Osteoblast (primary cell): Measurements from ENCODE around the gene PAPLN. TPM values are rescaled to one million over a fixed set of nuclear protein-coding genes. Genes with fewer than 3 reads are reported as not detected.
"Not testable (repeated sequence)": the region's sequence is repeated elsewhere in the genome, so short reads cannot be mapped to it uniquely, and the experiment has no call there.

Source experiments
- DNase-seq: peaks from one replicate; pipeline ENCODE4 v3.0.0; 2011; ENCODE audit warnings: low spot score, mixed read lengths; ENCODE audit not compliant: insufficient read length; ENCODE audit errors: missing footprints
- H2AFZ ChIP-seq: 2 replicates; pipeline ENCODE4 v1.6.0; 2011; ENCODE audit warnings: mild to moderate bottlenecking, low read length
- H3K27ac ChIP-seq: 2 replicates; pipeline ENCODE4 v1.5.1; 2011; ENCODE audit warnings: mild to moderate bottlenecking, low read depth, low read length, moderate library complexity
- H3K27me3 ChIP-seq: 2 replicates; pipeline ENCODE4 v1.6.0; 2012; ENCODE audit warnings: mild to moderate bottlenecking, control low read depth, inconsistent platforms, low read length, moderate library complexity; ENCODE audit not compliant: insufficient read depth
- H3K36me3 ChIP-seq: 2 replicates; pipeline ENCODE4 v1.5.1; 2011; ENCODE audit warnings: mild to moderate bottlenecking, low read length, control low read depth, moderate library complexity; ENCODE audit not compliant: insufficient read depth
- H3K4me1 ChIP-seq: 2 replicates; pipeline ENCODE4 v1.5.1; 2011; ENCODE audit warnings: mild to moderate bottlenecking, low read length, control low read depth, moderate library complexity; ENCODE audit not compliant: insufficient read depth
- H3K4me2 ChIP-seq: 2 replicates; pipeline ENCODE4 v1.6.0; 2011; ENCODE audit warnings: mild to moderate bottlenecking, low read length; ENCODE audit not compliant: insufficient read depth
- H3K4me3 ChIP-seq: fragments of 200-600 bp; sonication (generic); 3 replicates; pipeline ENCODE4 v1.5.1; 2012; ENCODE audit warnings: mild to moderate bottlenecking, low read length, inconsistent platforms; ENCODE audit not compliant: insufficient read depth
- H3K79me2 ChIP-seq: 2 replicates; pipeline ENCODE4 v1.6.0; 2012; ENCODE audit warnings: mild to moderate bottlenecking, low read length, control low read depth, inconsistent platforms; ENCODE audit not compliant: insufficient read depth
- H3K9me3 ChIP-seq: 2 replicates; pipeline ENCODE4 v1.5.1; 2011; ENCODE audit warnings: low read depth, low read length, control low read depth
- H4K20me1 ChIP-seq: 2 replicates; pipeline ENCODE4 v1.6.0; 2012; ENCODE audit warnings: mild to moderate bottlenecking, low read length, control low read depth; ENCODE audit not compliant: insufficient read depth
- total RNA-seq: library from RNA; depleted of rRNA; stranded (reverse); fragments of >200 nt; gene quantifications from 2 replicates; pipeline ENCODE4 v1.2.3, GENCODE V29; 2012
- TF ChIP-seq, protein P1 (sequence below): IDR thresholded peaks from 2 replicates; pipeline ENCODE4 v1.5.1; 2011; ENCODE audit warnings: mild to moderate bottlenecking, low read depth, low read length, moderate library complexity; ENCODE audit errors: extremely low read depth

Gene PAPLN
- total RNA-seq, 1 donor: 5.8 TPM

DNA sequence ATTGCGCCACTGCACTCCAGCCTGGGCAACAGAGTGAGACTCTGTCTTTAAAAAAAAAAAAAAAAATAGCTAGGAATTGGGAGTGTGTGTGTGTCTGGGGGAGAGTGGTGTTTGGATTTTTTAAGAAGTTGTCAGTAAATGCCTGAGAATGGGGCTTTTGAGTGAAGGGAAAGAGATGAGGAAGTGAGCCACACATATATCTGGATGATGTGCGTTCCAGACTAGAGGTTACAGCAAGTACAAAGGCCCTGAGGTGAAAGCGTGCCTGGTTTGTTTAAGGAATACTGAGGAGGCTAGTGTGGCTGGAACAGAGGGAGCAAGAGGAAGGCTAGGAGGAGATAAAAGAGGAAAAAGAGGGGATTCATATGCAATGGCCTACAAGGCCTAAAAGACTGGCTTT is 70.0 kb downstream of the PAPLN start:
- H4K20me1 ChIP-seq: peaks cover 7% of the 10 kb centered on the region

DNA sequence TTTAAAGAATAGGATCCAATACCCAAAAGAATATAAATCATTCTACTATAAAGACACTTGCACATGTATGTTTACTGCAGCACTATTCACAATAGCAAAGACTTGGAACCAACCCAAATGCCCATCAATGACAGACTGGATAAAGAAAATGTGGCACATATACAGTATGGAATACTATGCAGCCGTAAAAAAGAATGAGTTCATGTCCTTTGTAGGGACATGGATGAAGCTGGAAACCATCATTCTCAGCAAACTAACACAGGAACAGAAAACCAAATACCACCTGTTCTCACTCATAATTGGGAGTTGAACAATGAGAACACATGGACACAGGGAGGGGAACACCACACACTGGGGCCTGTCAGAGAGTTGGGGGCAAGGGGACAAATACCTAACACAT is 71.9 kb downstream of the PAPLN start:
- not testable (repeated sequence) for H3K27ac ChIP-seq, H3K4me2 ChIP-seq, H3K36me3 ChIP-seq, H3K9me3 ChIP-seq, H2AFZ ChIP-seq, H4K20me1 ChIP-seq, DNase-seq, H3K4me3 ChIP-seq, H3K27me3 ChIP-seq
- Histone ChIP-seq H3K79me2 (peaks cover 60% of the 10 kb centered on the region), H3K4me1 (peaks cover 13% of the 10 kb centered on the region)

More for the DNA sequence above, 70.0 kb downstream of the PAPLN start:
- TF ChIP-seq, protein P1, sequence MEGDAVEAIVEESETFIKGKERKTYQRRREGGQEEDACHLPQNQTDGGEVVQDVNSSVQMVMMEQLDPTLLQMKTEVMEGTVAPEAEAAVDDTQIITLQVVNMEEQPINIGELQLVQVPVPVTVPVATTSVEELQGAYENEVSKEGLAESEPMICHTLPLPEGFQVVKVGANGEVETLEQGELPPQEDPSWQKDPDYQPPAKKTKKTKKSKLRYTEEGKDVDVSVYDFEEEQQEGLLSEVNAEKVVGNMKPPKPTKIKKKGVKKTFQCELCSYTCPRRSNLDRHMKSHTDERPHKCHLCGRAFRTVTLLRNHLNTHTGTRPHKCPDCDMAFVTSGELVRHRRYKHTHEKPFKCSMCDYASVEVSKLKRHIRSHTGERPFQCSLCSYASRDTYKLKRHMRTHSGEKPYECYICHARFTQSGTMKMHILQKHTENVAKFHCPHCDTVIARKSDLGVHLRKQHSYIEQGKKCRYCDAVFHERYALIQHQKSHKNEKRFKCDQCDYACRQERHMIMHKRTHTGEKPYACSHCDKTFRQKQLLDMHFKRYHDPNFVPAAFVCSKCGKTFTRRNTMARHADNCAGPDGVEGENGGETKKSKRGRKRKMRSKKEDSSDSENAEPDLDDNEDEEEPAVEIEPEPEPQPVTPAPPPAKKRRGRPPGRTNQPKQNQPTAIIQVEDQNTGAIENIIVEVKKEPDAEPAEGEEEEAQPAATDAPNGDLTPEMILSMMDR: no peak
- DNase-seq: peak; percentile 50
- no peak overlapping the region for H3K27ac ChIP-seq
- peaks cover 13% of the 10 kb centered on the region for H3K4me1 ChIP-seq
- H3K27me3 ChIP-seq: no peaks in the 10 kb centered on the region
- no peaks in the 10 kb centered on the region for H3K9me3 ChIP-seq
- no peak overlapping the region for H3K4me2 ChIP-seq
- peaks cover 65% of the 10 kb centered on the region for H3K79me2 ChIP-seq
- no peak overlapping the region for H2AFZ ChIP-seq
- H3K36me3 ChIP-seq: no peaks in the 10 kb centered on the region
- no peak overlapping the region for H3K4me3 ChIP-seq

DNA sequence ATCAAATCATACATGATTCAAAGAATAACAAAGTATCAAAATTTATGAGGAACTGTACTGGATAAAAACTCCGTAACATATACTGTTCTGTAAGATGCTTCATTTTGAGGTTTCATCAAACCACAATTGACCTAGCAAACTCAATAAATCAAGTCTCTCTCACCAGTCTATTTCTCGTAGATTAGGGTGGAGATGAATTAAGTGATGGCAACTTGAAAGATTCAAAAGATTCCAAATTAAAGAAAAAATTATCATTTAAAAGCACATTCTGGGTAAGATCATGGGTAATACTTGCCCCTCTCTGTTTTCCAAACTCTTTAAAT is 74.4 kb downstream of the PAPLN start:
- Histone ChIP-seq H3K36me3 (no peaks in the 10 kb centered on the region), H3K27me3 (no peaks in the 10 kb centered on the region), H3K27ac (peak overlapping the region; percentile 44), H3K4me1 (peaks cover 13% of the 10 kb centered on the region), H3K4me2 (peak overlapping the region; percentile 45), H4K20me1 (peaks cover 2% of the 10 kb centered on the region), H3K79me2 (peaks cover 50% of the 10 kb centered on the region), H3K9me3 (no peaks in the 10 kb centered on the region), H3K4me3 (no peak overlapping the region), H2AFZ (no peak overlapping the region)
- no peak for DNase-seq
- TF ChIP-seq, protein P1: no peak

DNA sequence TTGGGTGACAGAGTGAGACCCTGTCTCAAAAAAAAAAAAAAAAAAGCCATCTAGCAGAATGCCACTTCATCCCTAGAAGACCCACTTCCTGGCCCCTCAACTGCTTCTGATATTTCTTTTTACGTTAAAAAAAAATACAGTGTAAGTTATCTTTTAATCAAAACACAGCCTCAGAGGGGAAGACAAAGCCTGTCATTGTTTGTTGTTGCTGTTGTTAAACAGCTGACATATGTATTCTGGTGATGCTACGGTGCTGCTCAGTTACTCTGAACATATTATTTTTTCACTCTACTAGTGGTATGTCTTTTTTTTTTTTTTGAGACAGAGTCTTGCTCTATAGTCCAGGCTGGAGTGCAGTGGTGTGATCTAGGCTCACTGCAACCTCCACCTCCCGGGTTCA is 75.4 kb downstream of the PAPLN start:
- H3K4me3 ChIP-seq: no peak overlapping the region
- peaks cover 2% of the 10 kb centered on the region for H4K20me1 ChIP-seq
- H3K79me2 ChIP-seq: peaks cover 52% of the 10 kb centered on the region
- peaks cover 13% of the 10 kb centered on the region for H3K4me1 ChIP-seq
- H3K36me3 ChIP-seq: no peaks in the 10 kb centered on the region
- H3K4me2 ChIP-seq: no peak overlapping the region
- TF ChIP-seq, protein P1: no peak
- DNase-seq: no peak
- H2AFZ ChIP-seq: no peak overlapping the region
- H3K27ac ChIP-seq: peak overlapping the region; percentile 47
- no peaks in the 10 kb centered on the region for H3K9me3 ChIP-seq
- no peaks in the 10 kb centered on the region for H3K27me3 ChIP-seq

DNA sequence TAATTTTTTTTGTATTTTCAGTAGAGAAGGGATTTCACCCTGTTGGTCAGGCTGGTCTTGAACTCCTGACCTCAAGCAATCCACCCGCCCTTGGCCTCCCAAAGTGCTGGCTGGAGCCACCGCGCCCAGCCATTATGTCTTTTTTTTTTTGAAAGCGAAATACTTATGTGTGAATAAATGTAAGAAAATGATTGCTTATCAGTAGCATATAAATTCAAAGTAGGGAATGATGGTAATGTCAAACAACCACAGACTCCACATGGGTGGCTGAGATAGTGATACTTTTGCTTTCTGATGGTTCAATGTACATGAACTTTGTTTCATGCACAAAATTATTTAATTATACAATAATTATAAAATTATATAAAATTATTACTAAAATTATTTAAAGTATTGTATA is 75.8 kb downstream of the PAPLN start:
- Histone ChIP-seq H2AFZ (no peak overlapping the region), H3K4me2 (no peak overlapping the region)

More for the DNA sequence above, 75.8 kb downstream of the PAPLN start:
- no peak overlapping the region for H3K27ac ChIP-seq
- no peak overlapping the region for H3K4me3 ChIP-seq
- H4K20me1 ChIP-seq: peaks cover 2% of the 10 kb centered on the region
- peaks cover 13% of the 10 kb centered on the region for H3K4me1 ChIP-seq
- no peaks in the 10 kb centered on the region for H3K36me3 ChIP-seq
- DNase-seq: no peak
- H3K9me3 ChIP-seq: no peaks in the 10 kb centered on the region
- H3K27me3 ChIP-seq: no peaks in the 10 kb centered on the region
- TF ChIP-seq, protein P1: no peak
- H3K79me2 ChIP-seq: peaks cover 48% of the 10 kb centered on the region
